GM10266 (cell line): Measurements from ENCODE around the gene TTC13.

Experiments used
- DNase-seq: peaks from one replicate; pipeline ENCODE4 v3.0.0; 2012; ENCODE audit errors: extremely low spot score
- CTCF ChIP-seq: IDR thresholded peaks from 2 replicates; pipeline ENCODE4 v1.5.1; 2012; ENCODE audit warnings: mild to moderate bottlenecking, low read depth; ENCODE audit not compliant: control insufficient read depth, insufficient read depth; ENCODE audit errors: missing control alignments

TTC13 gene

DNA sequence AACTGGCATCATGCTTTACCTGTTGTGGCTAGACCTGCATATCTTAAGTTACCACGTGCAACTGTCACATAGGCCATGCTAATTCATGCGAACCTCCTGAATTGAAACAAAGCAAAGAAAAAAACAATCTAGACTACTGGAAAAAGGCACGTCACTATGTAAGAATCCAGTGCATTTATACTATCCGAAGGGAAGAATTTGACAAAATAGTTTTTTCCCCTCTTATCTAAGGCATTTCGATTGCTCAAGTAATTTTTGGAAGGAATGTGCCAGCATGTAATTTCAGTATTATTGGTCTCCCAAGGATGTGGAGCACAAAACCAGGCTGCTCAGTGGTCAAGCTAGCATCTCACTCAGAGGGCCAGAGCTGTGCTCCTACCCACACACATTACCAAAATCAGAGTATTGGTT, 78.8 kb downstream of the TTC13 start:
- no peak for TF ChIP-seq CTCF
- no peak for DNase-seq

DNA sequence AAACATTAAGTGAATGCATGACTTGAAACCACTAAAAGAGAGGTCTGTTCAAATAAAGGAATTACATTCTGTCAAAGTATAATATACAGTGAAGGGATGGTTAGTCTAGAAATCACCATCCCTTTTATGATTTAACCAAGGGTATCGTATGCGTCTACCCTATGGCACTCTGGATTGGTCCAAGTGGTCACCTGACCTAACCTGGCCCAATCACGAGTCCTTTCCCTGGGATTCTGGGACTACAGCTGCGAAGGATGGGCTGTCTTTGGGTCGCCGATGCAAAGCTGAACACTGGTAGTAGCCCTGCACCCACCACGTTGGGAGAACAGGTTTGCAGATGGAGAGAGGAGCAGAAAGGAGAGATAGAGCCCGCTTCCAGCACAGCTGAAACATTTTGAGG, 79.9 kb downstream of the TTC13 start:
- no peak for DNase-seq
- no peak for TF ChIP-seq CTCF

DNA sequence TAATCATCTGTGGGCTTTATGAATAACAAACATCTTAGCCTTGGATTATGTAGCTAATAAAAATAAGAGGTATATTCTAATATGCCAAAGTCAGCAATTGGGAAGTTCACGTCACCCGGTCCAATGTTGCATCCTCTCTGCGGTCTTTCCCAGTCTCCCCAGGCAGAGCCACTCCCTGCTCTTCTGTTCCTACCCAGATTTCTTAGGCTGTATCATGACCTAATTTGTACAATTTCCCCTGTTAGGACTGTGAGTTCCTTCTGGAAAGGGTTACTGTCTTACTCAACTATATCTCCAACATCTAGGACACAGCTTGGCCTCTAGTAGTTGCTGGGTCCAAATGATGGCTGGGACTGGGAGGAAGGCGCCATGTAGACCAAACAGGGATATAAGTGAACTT, 80.5 kb downstream of the TTC13 start:
- no peak for DNase-seq
- TF ChIP-seq CTCF = no peak

GRCh38 chr1:230896779-230897178, 81.9 kb downstream of the TTC13 start:
- no peak for TF ChIP-seq CTCF
- DNase-seq = no peak

- TF ChIP-seq CTCF = no peak
- DNase-seq = no peak
Observed at GRCh38 chr1:230895452-230895851, 83.2 kb downstream of the TTC13 start.

GRCh38 chr1:230894664-230895063, 84.0 kb downstream of the TTC13 start:
- TF ChIP-seq CTCF = no peak
- no peak for DNase-seq

GRCh38 chr1:230894032-230894431, 84.6 kb downstream of the TTC13 start:
- DNase-seq = no peak
- no peak for TF ChIP-seq CTCF
